Measurements from ENCODE around the gene AGFG1. TPM values are rescaled to one million over a fixed set of nuclear protein-coding genes. Genes with fewer than 3 reads are reported as not detected.

The AGFG1 gene
- total and polyA plus RNA-seq, 3 donors from 2014 or later, result 126 to 192 (median 135) TPM

GRCh38 chr2:227499627-227500300 lies 27.8 kb downstream of the AGFG1 start:
- H3K27me3 ChIP-seq, result no peaks in the 10 kb centered on the region
- no peak overlapping the region for H3K27ac ChIP-seq
- H3K9me3 ChIP-seq, result no peaks in the 10 kb centered on the region
- no peak overlapping the region for H3K4me3 ChIP-seq
- no peak for DNase-seq
- no peaks in the 10 kb centered on the region for H3K4me1 ChIP-seq
- TF ChIP-seq, protein P1, sequence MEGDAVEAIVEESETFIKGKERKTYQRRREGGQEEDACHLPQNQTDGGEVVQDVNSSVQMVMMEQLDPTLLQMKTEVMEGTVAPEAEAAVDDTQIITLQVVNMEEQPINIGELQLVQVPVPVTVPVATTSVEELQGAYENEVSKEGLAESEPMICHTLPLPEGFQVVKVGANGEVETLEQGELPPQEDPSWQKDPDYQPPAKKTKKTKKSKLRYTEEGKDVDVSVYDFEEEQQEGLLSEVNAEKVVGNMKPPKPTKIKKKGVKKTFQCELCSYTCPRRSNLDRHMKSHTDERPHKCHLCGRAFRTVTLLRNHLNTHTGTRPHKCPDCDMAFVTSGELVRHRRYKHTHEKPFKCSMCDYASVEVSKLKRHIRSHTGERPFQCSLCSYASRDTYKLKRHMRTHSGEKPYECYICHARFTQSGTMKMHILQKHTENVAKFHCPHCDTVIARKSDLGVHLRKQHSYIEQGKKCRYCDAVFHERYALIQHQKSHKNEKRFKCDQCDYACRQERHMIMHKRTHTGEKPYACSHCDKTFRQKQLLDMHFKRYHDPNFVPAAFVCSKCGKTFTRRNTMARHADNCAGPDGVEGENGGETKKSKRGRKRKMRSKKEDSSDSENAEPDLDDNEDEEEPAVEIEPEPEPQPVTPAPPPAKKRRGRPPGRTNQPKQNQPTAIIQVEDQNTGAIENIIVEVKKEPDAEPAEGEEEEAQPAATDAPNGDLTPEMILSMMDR (IDR thresholded peaks at IDR 0.05), result no peak
- no peak for TF ChIP-seq POLR2A (IDR thresholded peaks at IDR 0.05)
- WGBS, 2 donors, result 85 to 94% methylated on average over 6 of the region's 6 CpGs
- H3K36me3 ChIP-seq (ENCODE audit: low read depth, missing control alignments), result no peaks in the 10 kb centered on the region
- intact Hi-C loops (cut with DNase I; ENCODE audit: low total_unique reads), result no loop called here

- Histone ChIP-seq H3K27ac (no peak overlapping the region), H3K4me1 (no peaks in the 10 kb centered on the region), H3K4me3 (no peak overlapping the region), H3K9me3 (no peaks in the 10 kb centered on the region), H3K36me3 (ENCODE audit: low read depth, missing control alignments) (no peaks in the 10 kb centered on the region), H3K27me3 (no peaks in the 10 kb centered on the region)
- intact Hi-C loops (cut with DNase I; ENCODE audit: low total_unique reads), result no loop called here
- WGBS, 2 donors, result 93 to 100% methylated on average over 1 of the region's 1 CpG
- DNase-seq, result no peak
- TF ChIP-seq, protein P1 (IDR thresholded peaks at IDR 0.05), result no peak
- TF ChIP-seq POLR2A (IDR thresholded peaks at IDR 0.05), result no peak
These were observed 28.3 kb downstream of the AGFG1 start for GRCh38 chr2:227500301-227500630.

DNA sequence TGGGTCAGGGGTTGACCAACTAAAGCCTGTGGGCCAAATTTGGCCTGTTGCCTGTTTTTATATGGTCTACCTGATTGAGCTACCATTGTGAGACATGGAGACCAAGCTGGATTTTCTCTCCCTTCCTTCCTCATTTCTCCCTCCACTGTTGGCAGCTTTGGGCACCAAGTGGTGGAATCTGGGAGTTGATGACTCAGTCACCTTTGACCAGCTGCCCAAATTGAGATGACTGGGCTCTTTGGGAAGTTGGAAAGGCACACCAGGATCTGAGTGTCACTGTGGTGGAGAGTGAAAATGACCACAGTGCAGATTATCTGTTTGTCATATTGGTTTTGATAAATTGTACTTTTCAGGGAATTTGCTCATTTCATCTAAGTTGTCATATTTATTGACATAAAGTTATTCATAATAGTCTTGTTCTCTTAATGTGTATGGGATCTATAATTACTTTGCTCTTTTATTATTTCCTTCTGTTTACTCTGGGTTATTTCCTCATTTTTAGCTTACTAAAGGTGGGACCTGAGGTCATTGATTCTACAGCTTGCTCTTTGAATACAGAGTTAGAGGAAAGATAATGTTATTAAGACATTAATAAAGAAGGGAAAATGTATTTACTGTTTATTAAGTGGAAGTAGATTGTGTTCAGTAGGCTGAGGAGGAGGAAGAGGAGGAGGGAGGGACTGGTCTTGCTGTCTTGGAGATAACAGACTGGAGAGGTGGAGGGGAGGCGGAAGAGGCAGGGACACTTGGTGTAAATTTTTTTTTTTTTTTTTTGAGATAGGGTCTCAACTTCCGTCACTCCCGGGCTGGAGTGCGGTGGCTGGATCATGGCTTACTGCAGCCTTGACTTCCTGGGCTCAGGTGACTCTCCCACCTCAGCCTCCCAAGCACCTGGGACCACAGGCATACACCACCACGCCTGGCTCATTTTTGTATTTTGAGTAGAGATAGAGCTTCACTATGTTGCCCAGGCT lies 31.8 kb downstream of the AGFG1 start:
- Histone ChIP-seq H3K4me1 (peaks cover under 1% of the 10 kb centered on the region), H3K4me3 (no peak overlapping the region), H3K27ac (no peak overlapping the region), H3K27me3 (no peaks in the 10 kb centered on the region), H3K9me3 (no peaks in the 10 kb centered on the region), H3K36me3 (ENCODE audit: low read depth, missing control alignments) (no peaks in the 10 kb centered on the region)
- intact Hi-C loops (cut with DNase I; ENCODE audit: low total_unique reads), result no loop called here
- WGBS, 2 donors, result 89 to 91% methylated on average over 5 of the region's 5 CpGs
- DNase-seq, result no peak
- TF ChIP-seq, protein P1 (IDR thresholded peaks at IDR 0.05), result no peak
- TF ChIP-seq POLR2A (IDR thresholded peaks at IDR 0.05), result no peak

DNA sequence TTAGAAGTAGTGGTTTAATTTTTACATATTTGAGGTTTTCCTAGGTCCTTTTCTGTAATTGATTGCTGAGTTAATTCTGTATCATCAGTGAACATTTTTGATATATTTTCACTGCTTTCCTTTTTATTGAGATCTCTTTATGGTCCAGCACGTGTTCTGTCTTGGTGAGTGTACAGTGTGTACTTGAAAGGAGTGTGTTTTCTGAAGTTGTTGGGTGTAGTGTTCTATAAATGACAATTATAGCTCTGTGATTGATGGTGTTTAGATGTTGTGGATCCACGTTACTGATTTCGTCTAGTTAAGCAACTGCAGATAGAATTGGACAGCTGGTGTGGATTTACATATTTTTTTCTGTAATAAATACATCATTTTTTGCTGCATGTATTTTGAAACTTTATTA lies 32.7 kb downstream of the AGFG1 start:
- no peak for DNase-seq
- no peaks in the 10 kb centered on the region for H3K27me3 ChIP-seq
- H3K9me3 ChIP-seq, result no peaks in the 10 kb centered on the region
- whole genome bisulfite sequencing, 2 donors, result 44 to 61% methylated on average over 3 of the region's 3 CpGs
- H3K4me3 ChIP-seq, result no peak overlapping the region
- TF ChIP-seq, protein P1 (IDR thresholded peaks at IDR 0.05), result no peak
- TF ChIP-seq POLR2A (IDR thresholded peaks at IDR 0.05), result no peak
- no peak overlapping the region for H3K27ac ChIP-seq
- H3K36me3 ChIP-seq (ENCODE audit: low read depth, missing control alignments), result no peaks in the 10 kb centered on the region
- peaks cover 5% of the 10 kb centered on the region for H3K4me1 ChIP-seq
- intact Hi-C loops (cut with DNase I; ENCODE audit: low total_unique reads), result no loop called here

Measured in testis (tissue), 3 donors.